Testis (tissue), 3 donors: ENCODE data around the gene EXOC3L4. TPM values are rescaled to one million over a fixed set of nuclear protein-coding genes. Genes with fewer than 3 reads are reported as not detected.

Experiments
- DNase-seq: peaks from one replicate; pipeline ENCODE4 v3.0.0-alpha.2; 2019
- H3K27ac ChIP-seq, 2 donors: fragments of 200-600 bp; sonication (generic); one replicate each; pipeline ENCODE4 v1.5.1; 2019
- H3K27me3 ChIP-seq: fragments of 200-600 bp; sonication (generic); one replicate; pipeline ENCODE4 v1.5.1; 2019
- H3K36me3 ChIP-seq: fragments of 200-600 bp; sonication (generic); one replicate; pipeline ENCODE4 v1.5.1; 2017; ENCODE audit warnings: low read depth; ENCODE audit errors: missing control alignments
- H3K4me1 ChIP-seq: fragments of 200-600 bp; sonication (generic); one replicate; pipeline ENCODE4 v1.5.1; 2019
- H3K4me3 ChIP-seq, 2 donors: fragments of 200-600 bp; sonication (generic); one replicate each; pipeline ENCODE4 v1.5.1; 2017 to 2019
- H3K9me3 ChIP-seq: fragments of 200-600 bp; sonication (generic); one replicate; pipeline ENCODE4 v1.5.1; 2017
- CTCF ChIP-seq, 3 experiments: fragments of 450-650 bp in 2 of 3; fragments of 200-600 bp in 1 of 3; sonication (generic) in 1 of 3; IDR thresholded peaks; one replicate each; pipeline ENCODE4 v1.5.1; 2016 to 2019; ENCODE audit warnings: antibody characterized with exemption in 3 of 3, mild to moderate bottlenecking in 2 of 3, moderate library complexity in 1 of 3
- POLR2A ChIP-seq: fragments of 450-650 bp; IDR thresholded peaks from one replicate; pipeline ENCODE4 v1.6.1; 2017; ENCODE audit warnings: antibody characterized with exemption, mild to moderate bottlenecking, moderate library complexity
- WGBS, 2 donors: methylation state at CpG; one replicate each; pipeline ENCODE4 v1.1.5; 2018; 5-methylcytosine and 5-hydroxymethylcytosine counted together
- intact Hi-C: fragments of 100-400 bp; cut with DNase I; formaldehyde crosslinking; loops from one replicate; pipeline ENCODE4 v1.15.1; 2023; ENCODE audit warnings: low total_unique reads
- polyA plus RNA-seq: library from polyadenylated mRNA; stranded (reverse); fragments of 350-450 nt; fragmentation: Illumina TruSeq; extraction: RNeasy Lipid Tissue Mini Kit (QIAGEN cat#74804); gene quantifications from one replicate; pipeline ENCODE4 v1.2.3, GENCODE V29; 2014; ENCODE audit warnings: low read depth, low replicate concordance; ENCODE audit not compliant: insufficient read depth
- total RNA-seq, 2 donors: library from RNA; depleted of rRNA; stranded (reverse); fragments of >200 nt; gene quantifications; one replicate each; pipeline ENCODE4 v1.2.3, GENCODE V29; 2016

Gene EXOC3L4
- total and polyA plus RNA-seq, 3 donors from 2014 or later: 1.0 to 2.4 (median 2.4) TPM

GRCh38 chr14:103068351-103069073 lies 26.0 kb upstream of the EXOC3L4 start:
- DNase-seq: no peak
- no peak overlapping the region for H3K27ac ChIP-seq

GRCh38 chr14:103070263-103070885 lies 24.2 kb upstream of the EXOC3L4 start:
- TF ChIP-seq CTCF (IDR thresholded peaks at IDR 0.05) (no peak), POLR2A (no peak)
- intact Hi-C loops: no loop called here
- Histone ChIP-seq H3K27me3 (no peaks in the 10 kb centered on the region), H3K4me3 (no peak overlapping the region), H3K36me3 (no peaks in the 10 kb centered on the region), H3K27ac (no peak overlapping the region), H3K9me3 (no peaks in the 10 kb centered on the region), H3K4me1 (peaks cover 25% of the 10 kb centered on the region)
- 72 to 84% methylated on average over 7 to 8 of the region's 8 CpGs for WGBS, 2 donors
- no peak for DNase-seq

More at GRCh38 chr14:103068351-103069073, 26.0 kb upstream of the EXOC3L4 start:
- Histone ChIP-seq H3K9me3 (no peaks in the 10 kb centered on the region), H3K36me3 (no peaks in the 10 kb centered on the region), H3K4me1 (peaks cover 14% of the 10 kb centered on the region), H3K27me3 (no peaks in the 10 kb centered on the region), H3K4me3 (no peak overlapping the region)
- intact Hi-C loops: no loop called here
- WGBS, 2 donors: 77 to 81% methylated on average over 20 to 22 of the region's 22 CpGs
- TF ChIP-seq POLR2A (no peak), CTCF (IDR thresholded peaks at IDR 0.05) (no peak)

GRCh38 chr14:103070971-103071542 lies 23.5 kb upstream of the EXOC3L4 start:
- H3K27ac ChIP-seq: no peak overlapping the region
- H3K4me3 ChIP-seq: no peak overlapping the region
- intact Hi-C loops: no loop called here
- TF ChIP-seq POLR2A: no peak
- no peak for TF ChIP-seq CTCF (IDR thresholded peaks at IDR 0.05)
- peaks cover 28% of the 10 kb centered on the region for H3K4me1 ChIP-seq
- WGBS, 2 donors: 69 to 83% methylated on average over 10 to 21 of the region's 21 CpGs
- H3K27me3 ChIP-seq: no peaks in the 10 kb centered on the region
- DNase-seq: no peak
- no peaks in the 10 kb centered on the region for H3K9me3 ChIP-seq
- no peaks in the 10 kb centered on the region for H3K36me3 ChIP-seq

- no peaks in the 10 kb centered on the region for H3K27me3 ChIP-seq
- no peak for DNase-seq
- intact Hi-C loops: no loop called here
- H3K4me3 ChIP-seq: no peak overlapping the region
- H3K36me3 ChIP-seq: no peaks in the 10 kb centered on the region
- H3K9me3 ChIP-seq: no peaks in the 10 kb centered on the region
- H3K4me1 ChIP-seq: peaks cover 28% of the 10 kb centered on the region
- 82 to 91% methylated on average over 28 to 30 of the region's 32 CpGs for WGBS, 2 donors
- H3K27ac ChIP-seq: no peak overlapping the region
- no peak for TF ChIP-seq POLR2A
- TF ChIP-seq CTCF (IDR thresholded peaks at IDR 0.05): no peak
Observed at GRCh38 chr14:103071544-103072251, 22.8 kb upstream of the EXOC3L4 start.
